ENCODE results near the gene MITF.

The MITF gene

GRCh38 chr3:69710153-69710977 lies 28.9 kb upstream of the MITF start:
- DNase-seq: no peak
- no peaks in the 10 kb centered on the region for H3K27me3 ChIP-seq (replicated peaks; ENCODE audit: control insufficient read depth, insufficient read depth, low read length, poor library complexity, severe bottlenecking)

DNA sequence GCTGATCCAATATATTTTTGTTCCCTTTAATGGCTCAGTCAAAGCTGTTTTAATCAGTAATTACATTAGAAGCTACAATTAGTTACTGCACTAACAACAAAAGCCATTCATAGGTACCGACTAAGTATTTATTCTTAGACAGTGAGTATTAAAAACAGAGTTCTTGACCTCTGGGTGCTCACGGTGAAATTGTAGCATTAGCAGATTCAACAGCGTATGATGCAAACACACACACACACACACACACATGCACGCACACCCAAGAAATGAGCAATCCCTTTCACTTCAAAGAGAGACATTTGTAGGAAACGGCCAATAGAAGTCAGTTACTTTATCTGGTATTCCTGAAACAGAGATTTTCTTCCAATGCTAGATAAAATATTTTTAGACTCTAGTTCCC lies 27.0 kb upstream of the MITF start:
- no peaks in the 10 kb centered on the region for H3K36me3 ChIP-seq (ENCODE audit: control insufficient read depth, insufficient read depth, low read length)
- no peak for DNase-seq
- no peak overlapping the region for H3K4me3 ChIP-seq (ENCODE audit: insufficient read depth, low read depth, low read length, poor library complexity, severe bottlenecking)
- H3K9me3 ChIP-seq (ENCODE audit: control insufficient read depth, low read length): no peaks in the 10 kb centered on the region
- no peak overlapping the region for H3K27ac ChIP-seq (ENCODE audit: insufficient read depth, low read length, poor library complexity, severe bottlenecking)
- no peaks in the 10 kb centered on the region for H3K27me3 ChIP-seq (replicated peaks; ENCODE audit: control insufficient read depth, insufficient read depth, low read length, poor library complexity, severe bottlenecking)
- H3K4me1 ChIP-seq (ENCODE audit: control insufficient read depth, insufficient read depth, low read length, poor library complexity, severe bottlenecking): no peaks in the 10 kb centered on the region

More at GRCh38 chr3:69710153-69710977, 28.9 kb upstream of the MITF start:
- H3K27ac ChIP-seq (ENCODE audit: insufficient read depth, low read length, poor library complexity, severe bottlenecking): no peak overlapping the region
- H3K4me3 ChIP-seq (ENCODE audit: insufficient read depth, low read depth, low read length, poor library complexity, severe bottlenecking): no peak overlapping the region
- H3K36me3 ChIP-seq (ENCODE audit: control insufficient read depth, insufficient read depth, low read length): no peaks in the 10 kb centered on the region
- H3K4me1 ChIP-seq (ENCODE audit: control insufficient read depth, insufficient read depth, low read length, poor library complexity, severe bottlenecking): no peaks in the 10 kb centered on the region
- H3K9me3 ChIP-seq (ENCODE audit: control insufficient read depth, low read length): no peaks in the 10 kb centered on the region

DNA sequence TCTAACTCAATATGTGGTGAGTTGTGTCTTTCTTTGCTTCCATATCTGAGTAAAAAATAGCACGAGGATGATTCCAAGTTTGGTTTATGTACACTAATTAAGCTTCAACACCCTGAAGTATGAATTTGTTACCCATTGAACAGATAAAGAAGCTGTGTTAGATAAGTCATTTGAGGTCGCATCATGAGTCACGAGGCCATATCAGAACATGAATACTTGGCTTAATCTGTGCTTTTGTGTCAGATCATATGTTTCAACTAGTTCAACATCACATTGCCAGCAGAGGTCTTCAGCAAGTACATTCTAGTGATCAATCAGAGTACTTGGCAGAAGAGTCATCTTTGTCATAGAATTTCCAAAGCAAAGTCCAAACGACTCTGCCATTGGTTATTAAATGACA lies 26.3 kb upstream of the MITF start:
- DNase-seq: no peak
- no peaks in the 10 kb centered on the region for H3K9me3 ChIP-seq (ENCODE audit: control insufficient read depth, low read length)
- no peaks in the 10 kb centered on the region for H3K36me3 ChIP-seq (ENCODE audit: control insufficient read depth, insufficient read depth, low read length)
- H3K27ac ChIP-seq (ENCODE audit: insufficient read depth, low read length, poor library complexity, severe bottlenecking): no peak overlapping the region
- H3K4me3 ChIP-seq (ENCODE audit: insufficient read depth, low read depth, low read length, poor library complexity, severe bottlenecking): no peak overlapping the region
- no peaks in the 10 kb centered on the region for H3K4me1 ChIP-seq (ENCODE audit: control insufficient read depth, insufficient read depth, low read length, poor library complexity, severe bottlenecking)
- H3K27me3 ChIP-seq (replicated peaks; ENCODE audit: control insufficient read depth, insufficient read depth, low read length, poor library complexity, severe bottlenecking): no peaks in the 10 kb centered on the region

DNA sequence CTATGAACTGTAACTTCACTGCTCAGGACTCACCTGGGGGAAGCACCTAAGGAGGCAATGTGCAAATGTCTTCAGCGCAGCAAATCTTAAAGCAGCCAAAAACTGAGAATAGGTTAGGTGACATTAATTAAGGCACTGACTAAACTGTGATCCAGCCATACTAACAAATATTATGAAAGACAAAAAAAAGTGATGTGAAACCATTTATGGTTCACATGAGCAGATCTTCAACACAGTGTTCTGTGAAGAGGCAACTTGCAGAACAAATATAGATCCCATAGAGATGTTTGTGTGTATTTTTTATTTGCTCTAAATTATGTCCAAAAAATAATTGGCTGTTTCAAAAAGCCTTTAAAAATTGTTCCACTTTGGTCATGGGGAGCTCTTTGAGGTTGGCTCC lies 24.1 kb upstream of the MITF start:
- no peak for DNase-seq
- H3K4me1 ChIP-seq (ENCODE audit: control insufficient read depth, insufficient read depth, low read length, poor library complexity, severe bottlenecking): no peaks in the 10 kb centered on the region
- no peaks in the 10 kb centered on the region for H3K27me3 ChIP-seq (replicated peaks; ENCODE audit: control insufficient read depth, insufficient read depth, low read length, poor library complexity, severe bottlenecking)

GRCh38 chr3:69716119-69716518 lies 23.1 kb upstream of the MITF start:
- H3K27ac ChIP-seq (ENCODE audit: insufficient read depth, low read length, poor library complexity, severe bottlenecking): no peak overlapping the region
- no peaks in the 10 kb centered on the region for H3K36me3 ChIP-seq (ENCODE audit: control insufficient read depth, insufficient read depth, low read length)
- no peaks in the 10 kb centered on the region for H3K27me3 ChIP-seq (replicated peaks; ENCODE audit: control insufficient read depth, insufficient read depth, low read length, poor library complexity, severe bottlenecking)
- no peaks in the 10 kb centered on the region for H3K4me1 ChIP-seq (ENCODE audit: control insufficient read depth, insufficient read depth, low read length, poor library complexity, severe bottlenecking)
- DNase-seq: no peak
- no peaks in the 10 kb centered on the region for H3K9me3 ChIP-seq (ENCODE audit: control insufficient read depth, low read length)
- no peak overlapping the region for H3K4me3 ChIP-seq (ENCODE audit: insufficient read depth, low read depth, low read length, poor library complexity, severe bottlenecking)

More for the DNA sequence above, 24.1 kb upstream of the MITF start:
- no peak overlapping the region for H3K27ac ChIP-seq (ENCODE audit: insufficient read depth, low read length, poor library complexity, severe bottlenecking)
- no peak overlapping the region for H3K4me3 ChIP-seq (ENCODE audit: insufficient read depth, low read depth, low read length, poor library complexity, severe bottlenecking)
- H3K9me3 ChIP-seq (ENCODE audit: control insufficient read depth, low read length): no peaks in the 10 kb centered on the region
- no peaks in the 10 kb centered on the region for H3K36me3 ChIP-seq (ENCODE audit: control insufficient read depth, insufficient read depth, low read length)

DNA sequence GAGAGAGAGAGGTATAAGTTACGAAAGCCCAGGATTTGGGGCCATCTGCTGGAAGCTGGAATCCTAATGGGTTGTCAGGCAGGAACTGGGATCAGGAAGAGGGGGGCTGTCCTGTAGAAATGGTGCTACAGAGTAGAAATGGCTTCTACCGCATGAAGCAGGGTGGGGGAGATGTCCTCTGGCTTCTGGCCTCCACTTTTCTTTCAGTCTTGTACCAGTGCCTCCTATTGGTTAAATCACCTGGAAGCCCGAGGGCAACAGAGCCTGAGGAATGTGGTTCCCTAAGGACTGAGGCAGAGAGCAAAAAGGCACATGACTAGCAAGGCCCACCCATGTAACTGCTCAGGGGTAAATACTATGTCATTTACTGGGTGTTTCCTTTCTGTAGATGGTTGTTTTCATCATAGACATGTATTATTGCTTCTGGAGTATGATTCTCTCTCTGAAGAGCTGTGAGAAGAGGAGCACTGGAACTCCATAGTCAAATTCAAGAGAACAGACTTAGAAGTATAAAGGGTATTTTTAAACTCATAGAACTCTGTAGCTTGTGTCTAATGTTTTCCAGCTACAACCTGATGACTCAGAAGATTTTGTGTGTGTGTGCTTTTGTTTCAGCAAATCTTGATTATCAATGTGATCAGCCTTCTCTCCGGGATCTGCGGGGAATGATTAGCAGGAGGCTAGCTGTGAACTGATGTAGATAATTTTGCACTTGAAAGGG lies 20.2 kb upstream of the MITF start:
- Histone ChIP-seq H3K36me3 (ENCODE audit: control insufficient read depth, insufficient read depth, low read length) (no peaks in the 10 kb centered on the region), H3K27ac (ENCODE audit: insufficient read depth, low read length, poor library complexity, severe bottlenecking) (no peak overlapping the region), H3K4me1 (ENCODE audit: control insufficient read depth, insufficient read depth, low read length, poor library complexity, severe bottlenecking) (no peaks in the 10 kb centered on the region), H3K27me3 (replicated peaks; ENCODE audit: control insufficient read depth, insufficient read depth, low read length, poor library complexity, severe bottlenecking) (no peaks in the 10 kb centered on the region), H3K9me3 (ENCODE audit: control insufficient read depth, low read length) (no peaks in the 10 kb centered on the region), H3K4me3 (ENCODE audit: insufficient read depth, low read depth, low read length, poor library complexity, severe bottlenecking) (no peak overlapping the region)
- DNase-seq: no peak

- Histone ChIP-seq H3K27me3 (replicated peaks; ENCODE audit: control insufficient read depth, insufficient read depth, low read length, poor library complexity, severe bottlenecking) (no peaks in the 10 kb centered on the region), H3K4me1 (ENCODE audit: control insufficient read depth, insufficient read depth, low read length, poor library complexity, severe bottlenecking) (no peaks in the 10 kb centered on the region), H3K27ac (ENCODE audit: insufficient read depth, low read length, poor library complexity, severe bottlenecking) (no peak overlapping the region), H3K9me3 (ENCODE audit: control insufficient read depth, low read length) (no peaks in the 10 kb centered on the region), H3K4me3 (ENCODE audit: insufficient read depth, low read depth, low read length, poor library complexity, severe bottlenecking) (no peak overlapping the region), H3K36me3 (ENCODE audit: control insufficient read depth, insufficient read depth, low read length) (no peaks in the 10 kb centered on the region)
- DNase-seq: no peak
Observed at GRCh38 chr3:69719587-69720122, 19.6 kb upstream of the MITF start.

- no peaks in the 10 kb centered on the region for H3K36me3 ChIP-seq (ENCODE audit: control insufficient read depth, insufficient read depth, low read length)
- no peak overlapping the region for H3K4me3 ChIP-seq (ENCODE audit: insufficient read depth, low read depth, low read length, poor library complexity, severe bottlenecking)
- no peak overlapping the region for H3K27ac ChIP-seq (ENCODE audit: insufficient read depth, low read length, poor library complexity, severe bottlenecking)
- no peaks in the 10 kb centered on the region for H3K9me3 ChIP-seq (ENCODE audit: control insufficient read depth, low read length)
- no peaks in the 10 kb centered on the region for H3K27me3 ChIP-seq (replicated peaks; ENCODE audit: control insufficient read depth, insufficient read depth, low read length, poor library complexity, severe bottlenecking)
- H3K4me1 ChIP-seq (ENCODE audit: control insufficient read depth, insufficient read depth, low read length, poor library complexity, severe bottlenecking): no peaks in the 10 kb centered on the region
- no peak for DNase-seq
Observed at GRCh38 chr3:69720824-69721223, 18.4 kb upstream of the MITF start.

GRCh38 chr3:69723389-69723788 lies 15.9 kb upstream of the MITF start:
- H3K4me3 ChIP-seq (ENCODE audit: insufficient read depth, low read depth, low read length, poor library complexity, severe bottlenecking): no peak overlapping the region
- no peak for DNase-seq
- no peaks in the 10 kb centered on the region for H3K9me3 ChIP-seq (ENCODE audit: control insufficient read depth, low read length)
- H3K27ac ChIP-seq (ENCODE audit: insufficient read depth, low read length, poor library complexity, severe bottlenecking): no peak overlapping the region
- H3K36me3 ChIP-seq (ENCODE audit: control insufficient read depth, insufficient read depth, low read length): no peaks in the 10 kb centered on the region
- no peaks in the 10 kb centered on the region for H3K4me1 ChIP-seq (ENCODE audit: control insufficient read depth, insufficient read depth, low read length, poor library complexity, severe bottlenecking)
- no peaks in the 10 kb centered on the region for H3K27me3 ChIP-seq (replicated peaks; ENCODE audit: control insufficient read depth, insufficient read depth, low read length, poor library complexity, severe bottlenecking)

Data from effector memory CD4-positive, alpha-beta T cell (primary cell).